HepG2 (cell line): ENCODE results near the gene ESR2. TPM values are rescaled to one million over a fixed set of nuclear protein-coding genes. Genes with fewer than 3 reads are reported as not detected.

ENCODE experiments used
- ATAC-seq: fragments of 200-7000 bp; cut with Tn5 transposase; 3 replicates; pipeline ENCODE4 v1.9.1; 2020; ENCODE audit warnings: mild to moderate bottlenecking, moderate library complexity
- BruUV-seq: library from RNA; stranded (reverse); fragments of 400-500 nt; replicated peaks from 2 replicates; lab custom pipeline; 2021; lab: Mats Ljungman, UMichigan
- CTCF ChIA-PET: fragments of 300-600 bp; formaldehyde crosslinking; extraction: SDS; loops from one replicate; lab custom pipeline; 2021; ENCODE audit warnings: low total read pairs, inconsistent platforms, low intra/inter-chr PET ratio; lab: Yijun Ruan, JAX
- POLR2A ChIA-PET: fragments of 350-600 bp; sonication (Branson Sonifier 250); formaldehyde crosslinking; loops from one replicate; lab custom pipeline; 2020; ENCODE audit warnings: antibody characterized with exemption, inconsistent platforms; lab: Yijun Ruan, JAX
- DNase-seq: peaks from one replicate; pipeline ENCODE4 v3.0.0-alpha.2; 2015; ENCODE audit warnings: low spot score
- FAIRE-seq: peaks from 3 replicates; lab custom pipeline; 2011; peaks lifted over from hg19 to GRCh38; lab: Jason Lieb, UNC
- H2AFZ ChIP-seq: one replicate; pipeline ENCODE4 v1.6.1; 2011; ENCODE audit warnings: low read length, inconsistent platforms
- H3K27ac ChIP-seq: fragments of 300-600 bp; 3 replicates; pipeline ENCODE4 v1.8.0; 2011; ENCODE audit warnings: mixed run types, mild to moderate bottlenecking, mixed read lengths, low read length, inconsistent platforms; ENCODE audit not compliant: insufficient read depth; ENCODE audit errors: extremely low read length
- H3K27me3 ChIP-seq, 2 experiments: fragments of 200-600 bp in 1 of 2; 2 replicates in 1 of 2; 3 replicates in 1 of 2; pipeline versions ENCODE4 v1.6.0 to v1.8.0; 2011; ENCODE audit warnings: low read length in 2 of 2, mild to moderate bottlenecking in 2 of 2, moderate library complexity in 2 of 2, inconsistent platforms in 1 of 2; ENCODE audit not compliant: insufficient read depth in 2 of 2, control insufficient read depth in 1 of 2
- H3K36me3 ChIP-seq, 2 experiments: fragments of 200-600 bp in 1 of 2; replicated peaks in 1 of 2; 2 replicates in 1 of 2; 3 replicates in 1 of 2; pipeline versions ENCODE4 v1.5.1 to v1.8.0; 2011; ENCODE audit warnings: low read length in 2 of 2, inconsistent platforms in 1 of 2; ENCODE audit not compliant: insufficient read depth in 2 of 2, control insufficient read depth in 1 of 2
- H3K4me1 ChIP-seq: 2 replicates; pipeline ENCODE4 v1.5.1; 2012; ENCODE audit warnings: low read length, inconsistent platforms; ENCODE audit not compliant: insufficient read depth
- H3K4me2 ChIP-seq: 2 replicates; pipeline ENCODE4 v1.6.0; 2011; ENCODE audit warnings: low read depth, low read length, inconsistent platforms
- H3K4me3 ChIP-seq, 3 experiments: fragments of 200-600 bp in 1 of 3; sonication (generic), shearing (Covaris generic) in 1 of 3; replicated peaks in 1 of 3; 2 replicates each; pipeline ENCODE4 v1.5.1; 2011 to 2016; ENCODE audit warnings: low read length in 3 of 3, inconsistent platforms in 2 of 3, low read depth in 2 of 3, mild to moderate bottlenecking in 2 of 3, control low read depth in 1 of 3, mixed read lengths in 1 of 3; ENCODE audit not compliant: insufficient read depth in 1 of 3
- H3K79me2 ChIP-seq: one replicate; pipeline ENCODE4 v1.6.1; 2011; ENCODE audit warnings: low read length, inconsistent platforms; ENCODE audit not compliant: insufficient read depth
- H3K9ac ChIP-seq: 2 replicates; pipeline ENCODE4 v1.6.0; 2011; ENCODE audit warnings: mild to moderate bottlenecking, low read depth, low read length, inconsistent platforms; ENCODE audit not compliant: insufficient read depth
- H3K9me3 ChIP-seq: 2 replicates; pipeline ENCODE4 v1.5.1; 2012; ENCODE audit warnings: mild to moderate bottlenecking, low read length
- H4K20me1 ChIP-seq: 2 replicates; pipeline ENCODE4 v1.6.0; 2011; ENCODE audit warnings: inconsistent platforms, mild to moderate bottlenecking, low read length, moderate library complexity; ENCODE audit not compliant: insufficient read depth
- NFIC ChIP-seq: IDR thresholded peaks from 2 replicates; pipeline ENCODE4 v1.6.1; 2012; ENCODE audit warnings: mild to moderate bottlenecking, low read length, inconsistent platforms
- WGBS: methylation state at CpG from one replicate; pipeline ENCODE4 v1.1.6; 2017; ENCODE audit warnings: low lambda C conversion rate; 5-methylcytosine and 5-hydroxymethylcytosine counted together
- in situ Hi-C: cut with HindIII; loops from 2 replicates; pipeline ENCODE4 v1.10.0; 2017; ENCODE audit warnings: low pct_unique_long_range_greater_than_20kb; ENCODE audit not compliant: extremely low pct_ligation_motif_present
- intact Hi-C: fragments of 100-400 bp; cut with micrococcal nuclease; formaldehyde crosslinking; loops from one replicate; pipeline ENCODE4 v1.10.0; 2022; ENCODE audit not compliant: unreplicated experiment
- polyA plus RNA-seq, 8 experiments: library from polyadenylated mRNA; depleted of rRNA in 3 of 8; stranded (reverse) in 7 of 8; unstranded in 1 of 8; fragments of >200 nt; fragmentation: Illumina TruSeq in 4 of 8; extraction: Trizol in 4 of 8; gene quantifications; 2 replicates each; pipeline versions ENCODE4 v1.2.1 to v1.2.3, GENCODE V29; 2011 to 2016; ENCODE audit warnings: low read depth in 4 of 8, missing spikeins in 1 of 8, mixed read lengths in 1 of 8; ENCODE audit not compliant: insufficient read depth in 1 of 8
- total RNA-seq, 5 experiments: library from RNA; depleted of rRNA; stranded (reverse); fragments of >200 nt; fragmentation: Illumina TruSeq; extraction: Trizol; gene quantifications; 2 replicates each; pipeline ENCODE4 v1.2.3, GENCODE V29; 2016; ENCODE audit warnings: low read depth in 1 of 5
- TF ChIP-seq, protein P1 (sequence below): sonication (generic); formaldehyde crosslinking; IDR thresholded peaks from 2 replicates; pipeline ENCODE4 v1.5.0; 2020; ENCODE audit warnings: missing genetic modification reagents
- TF ChIP-seq, protein P2 (sequence below): sonication (generic); formaldehyde crosslinking; IDR thresholded peaks from one replicate; pipeline ENCODE4 v1.5.1; 2020; ENCODE audit warnings: mild to moderate bottlenecking, missing genetic modification reagents; ENCODE audit errors: not compliant biosample characterization

Gene ESR2
- total and polyA plus RNA-seq, 2 of the 13 experiments (the other 11 are each of a cell fraction or from before 2014, with no cell fraction given): 0.01 to 0.04 TPM

DNA sequence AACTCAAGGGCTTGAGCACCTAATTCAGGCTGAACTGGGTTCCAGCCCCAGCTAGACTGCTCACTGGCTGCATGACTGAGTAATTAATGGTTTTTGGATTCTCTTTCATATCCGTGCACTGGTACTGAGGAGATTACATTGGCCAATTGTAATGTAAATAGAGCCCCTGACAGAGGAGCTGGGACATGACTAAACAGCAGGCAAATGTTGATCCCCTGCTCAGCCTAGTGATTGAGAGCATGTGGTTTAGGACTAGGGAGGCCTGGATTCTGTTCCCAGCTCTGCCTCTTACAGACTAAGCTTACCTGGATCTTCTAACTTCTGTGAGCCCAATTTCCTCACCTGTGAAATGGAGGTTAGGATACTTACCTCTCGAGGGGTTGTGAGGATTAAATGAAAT, 204.3 kb downstream of the ESR2 start:
- H3K36me3 ChIP-seq: no peaks in the 10 kb centered on the region
- H4K20me1 ChIP-seq: no peaks in the 10 kb centered on the region
- FAIRE-seq (no peak), DNase-seq (no peak), ATAC-seq (no peak)
- no peak overlapping the region for H2AFZ ChIP-seq
- no peaks in the 10 kb centered on the region for H3K4me1 ChIP-seq
- intact Hi-C loops (no loop called here), in situ Hi-C loops (no loop called here)
- H3K27me3 ChIP-seq: no peaks in the 10 kb centered on the region
- no peak overlapping the region for H3K4me2 ChIP-seq
- H3K4me3 ChIP-seq: no peak overlapping the region
- no peak overlapping the region for H3K9ac ChIP-seq
- WGBS: 87% methylated on average over 2 of the region's 2 CpGs
- no peaks in the 10 kb centered on the region for H3K9me3 ChIP-seq
- TF ChIP-seq, protein P1, sequence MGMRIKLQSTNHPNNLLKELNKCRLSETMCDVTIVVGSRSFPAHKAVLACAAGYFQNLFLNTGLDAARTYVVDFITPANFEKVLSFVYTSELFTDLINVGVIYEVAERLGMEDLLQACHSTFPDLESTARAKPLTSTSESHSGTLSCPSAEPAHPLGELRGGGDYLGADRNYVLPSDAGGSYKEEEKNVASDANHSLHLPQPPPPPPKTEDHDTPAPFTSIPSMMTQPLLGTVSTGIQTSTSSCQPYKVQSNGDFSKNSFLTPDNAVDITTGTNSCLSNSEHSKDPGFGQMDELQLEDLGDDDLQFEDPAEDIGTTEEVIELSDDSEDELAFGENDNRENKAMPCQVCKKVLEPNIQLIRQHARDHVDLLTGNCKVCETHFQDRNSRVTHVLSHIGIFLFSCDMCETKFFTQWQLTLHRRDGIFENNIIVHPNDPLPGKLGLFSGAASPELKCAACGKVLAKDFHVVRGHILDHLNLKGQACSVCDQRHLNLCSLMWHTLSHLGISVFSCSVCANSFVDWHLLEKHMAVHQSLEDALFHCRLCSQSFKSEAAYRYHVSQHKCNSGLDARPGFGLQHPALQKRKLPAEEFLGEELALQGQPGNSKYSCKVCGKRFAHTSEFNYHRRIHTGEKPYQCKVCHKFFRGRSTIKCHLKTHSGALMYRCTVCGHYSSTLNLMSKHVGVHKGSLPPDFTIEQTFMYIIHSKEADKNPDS (CRISPR knock-in tag): no peak
- TF ChIP-seq NFIC: no peak
- TF ChIP-seq, protein P2, sequence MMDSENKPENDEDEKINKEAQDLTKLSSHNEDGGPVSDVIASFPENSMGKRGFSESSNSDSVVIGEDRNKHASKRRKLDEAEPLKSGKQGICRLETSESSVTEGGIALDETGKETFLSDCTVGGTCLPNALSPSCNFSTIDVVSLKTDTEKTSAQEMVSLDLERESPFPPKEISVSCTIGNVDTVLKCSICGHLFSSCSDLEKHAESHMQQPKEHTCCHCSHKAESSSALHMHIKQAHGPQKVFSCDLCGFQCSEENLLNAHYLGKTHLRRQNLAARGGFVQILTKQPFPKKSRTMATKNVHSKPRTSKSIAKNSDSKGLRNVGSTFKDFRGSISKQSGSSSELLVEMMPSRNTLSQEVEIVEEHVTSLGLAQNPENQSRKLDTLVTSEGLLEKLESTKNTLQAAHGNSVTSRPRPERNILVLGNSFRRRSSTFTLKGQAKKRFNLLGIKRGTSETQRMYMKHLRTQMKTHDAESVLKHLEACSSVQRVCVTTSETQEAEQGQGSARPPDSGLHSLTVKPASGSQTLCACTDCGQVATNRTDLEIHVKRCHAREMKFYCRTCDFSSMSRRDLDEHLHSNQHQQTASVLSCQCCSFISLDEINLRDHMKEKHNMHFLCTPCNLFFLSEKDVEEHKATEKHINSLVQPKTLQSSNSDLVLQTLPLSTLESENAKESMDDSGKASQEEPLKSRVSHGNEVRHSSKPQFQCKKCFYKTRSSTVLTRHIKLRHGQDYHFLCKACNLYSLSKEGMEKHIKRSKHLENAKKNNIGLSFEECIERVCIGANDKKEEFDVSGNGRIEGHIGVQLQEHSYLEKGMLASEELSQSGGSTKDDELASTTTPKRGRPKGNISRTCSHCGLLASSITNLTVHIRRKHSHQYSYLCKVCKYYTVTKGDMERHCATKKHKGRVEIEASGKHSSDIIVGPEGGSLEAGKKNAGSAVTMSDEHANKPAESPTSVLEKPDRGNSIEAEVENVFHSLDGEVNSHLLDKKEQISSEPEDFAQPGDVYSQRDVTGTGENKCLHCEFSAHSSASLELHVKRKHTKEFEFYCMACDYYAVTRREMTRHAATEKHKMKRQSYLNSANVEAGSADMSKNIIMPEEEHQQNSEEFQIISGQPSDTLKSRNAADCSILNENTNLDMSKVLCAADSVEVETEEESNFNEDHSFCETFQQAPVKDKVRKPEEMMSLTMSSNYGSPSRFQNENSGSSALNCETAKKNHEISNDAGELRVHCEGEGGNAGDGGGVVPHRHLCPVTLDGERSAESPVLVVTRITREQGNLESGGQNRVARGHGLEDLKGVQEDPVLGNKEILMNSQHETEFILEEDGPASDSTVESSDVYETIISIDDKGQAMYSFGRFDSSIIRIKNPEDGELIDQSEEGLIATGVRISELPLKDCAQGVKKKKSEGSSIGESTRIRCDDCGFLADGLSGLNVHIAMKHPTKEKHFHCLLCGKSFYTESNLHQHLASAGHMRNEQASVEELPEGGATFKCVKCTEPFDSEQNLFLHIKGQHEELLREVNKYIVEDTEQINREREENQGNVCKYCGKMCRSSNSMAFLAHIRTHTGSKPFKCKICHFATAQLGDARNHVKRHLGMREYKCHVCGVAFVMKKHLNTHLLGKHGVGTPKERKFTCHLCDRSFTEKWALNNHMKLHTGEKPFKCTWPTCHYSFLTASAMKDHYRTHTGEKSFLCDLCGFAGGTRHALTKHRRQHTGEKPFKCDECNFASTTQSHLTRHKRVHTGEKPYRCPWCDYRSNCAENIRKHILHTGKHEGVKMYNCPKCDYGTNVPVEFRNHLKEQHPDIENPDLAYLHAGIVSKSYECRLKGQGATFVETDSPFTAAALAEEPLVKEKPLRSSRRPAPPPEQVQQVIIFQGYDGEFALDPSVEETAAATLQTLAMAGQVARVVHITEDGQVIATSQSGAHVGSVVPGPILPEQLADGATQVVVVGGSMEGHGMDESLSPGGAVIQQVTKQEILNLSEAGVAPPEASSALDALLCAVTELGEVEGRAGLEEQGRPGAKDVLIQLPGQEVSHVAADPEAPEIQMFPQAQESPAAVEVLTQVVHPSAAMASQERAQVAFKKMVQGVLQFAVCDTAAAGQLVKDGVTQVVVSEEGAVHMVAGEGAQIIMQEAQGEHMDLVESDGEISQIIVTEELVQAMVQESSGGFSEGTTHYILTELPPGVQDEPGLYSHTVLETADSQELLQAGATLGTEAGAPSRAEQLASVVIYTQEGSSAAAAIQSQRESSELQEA: no peak
- no peaks in the 10 kb centered on the region for H3K79me2 ChIP-seq
- ChIA-PET POLR2A (no interaction called here), CTCF (no interaction called here)
- no TSS peak for BruUV-seq
- H3K27ac ChIP-seq: no peak overlapping the region
